HG03457 (cell line): ENCODE measurements around the gene PMIS2.

Experiments
- ATAC-seq: cut with Tn5 transposase; IDR thresholded peaks from one replicate; pipeline ENCODE4 v1.9.1; 2021; ENCODE audit warnings: moderate number of reproducible peaks; ENCODE audit not compliant: unreplicated experiment

The PMIS2 gene

GRCh38 chr19:35623327-35624010 lies 37.5 kb downstream of the PMIS2 start:
- no peak for ATAC-seq

GRCh38 chr19:35628264-35628564 lies 42.2 kb downstream of the PMIS2 start:
- ATAC-seq = peak; percentile 4

- ATAC-seq = peak; percentile 82
Measured at GRCh38 chr19:35628565-35629331, 42.8 kb downstream of the PMIS2 start, which contains the start of gene RBM42. TSS of gene RBM42 (plus strand) at chr19:35629036. CDS start at chr19:35629154, 118 bp downstream.

- peak; percentile 3 for ATAC-seq
Measured at GRCh38 chr19:35629332-35629633, 43.3 kb downstream of the PMIS2 start.

GRCh38 chr19:35633727-35634440 lies 47.9 kb downstream of the PMIS2 start:
- no peak for ATAC-seq

- no peak for ATAC-seq
Measured at GRCh38 chr19:35636651-35637050, 50.7 kb downstream of the PMIS2 start.
